T-helper 17 cell (primary cell): ENCODE measurements around the gene AKT2. TPM values are rescaled to one million over a fixed set of nuclear protein-coding genes. Genes with fewer than 3 reads are reported as not detected.

ENCODE experiments used
- ATAC-seq: fragments of 150-1000 bp; cut with Tn5 transposase; 2 replicates; pipeline ENCODE4 v1.10.0; 2021; ENCODE audit warnings: mild to moderate bottlenecking, moderate library complexity
- DNase-seq, 3 donors: peaks; one replicate each; pipeline versions ENCODE4 v3.0.0 to v3.0.0-alpha.2; 2020 to 2021
- H3K9me3 ChIP-seq: one replicate; pipeline ENCODE4 v1.7.0; 2013; ENCODE audit warnings: low read length, mild to moderate bottlenecking; ENCODE audit not compliant: control insufficient read depth, poor library complexity, severe bottlenecking
- H3K27ac Mint-ChIP-seq: one replicate; pipeline ENCODE4 v1.8.0; 2022; ENCODE audit warnings: mild to moderate bottlenecking, moderate library complexity, mixed read lengths
- H3K27me3 Mint-ChIP-seq: one replicate; pipeline ENCODE4 v1.8.0; 2022; ENCODE audit warnings: mixed read lengths
- H3K36me3 Mint-ChIP-seq: one replicate; pipeline ENCODE4 v1.8.0; 2022; ENCODE audit warnings: low read depth, mixed read lengths
- H3K4me1 Mint-ChIP-seq: one replicate; pipeline ENCODE4 v1.8.0; 2022; ENCODE audit warnings: mild to moderate bottlenecking, mixed read lengths
- H3K4me3 Mint-ChIP-seq: one replicate; pipeline ENCODE4 v1.8.0; 2022; ENCODE audit warnings: mild to moderate bottlenecking, moderate library complexity, mixed read lengths
- total RNA-seq, 4 donors: library from RNA in 2 of 4; stranded (reverse) in 2 of 4; gene quantifications; one replicate each; pipeline ENCODE4 v1.2.3 and lab custom pipeline; 2022 to 2026

The AKT2 gene
- total RNA-seq, 2 donors from 2014 or later: 168 to 187 TPM

GRCh38 chr19:40249201-40249600 is 35.9 kb downstream of the AKT2 start:
- Mint-ChIP-seq H3K36me3 (peaks cover 4% of the 10 kb centered on the region), H3K27ac (peak overlapping the region; percentile 45), H3K4me1 (peaks cover 24% of the 10 kb centered on the region), H3K27me3 (no peaks in the 10 kb centered on the region), H3K4me3 (no peak overlapping the region)
- no peaks in the 10 kb centered on the region for H3K9me3 ChIP-seq
- DNase-seq (no peak), ATAC-seq (no peak)

- Mint-ChIP-seq H3K4me3 (no peak overlapping the region), H3K27me3 (no peaks in the 10 kb centered on the region), H3K27ac (peak overlapping the region; percentile 88), H3K4me1 (peaks cover 22% of the 10 kb centered on the region), H3K36me3 (peaks cover 2% of the 10 kb centered on the region)
- H3K9me3 ChIP-seq: no peaks in the 10 kb centered on the region
- DNase-seq (no peak), ATAC-seq (no peak)
Measured at GRCh38 chr19:40247735-40248262, 37.3 kb downstream of the AKT2 start.

- ATAC-seq (no peak), DNase-seq (no peak)
- Mint-ChIP-seq H3K4me3 (no peak overlapping the region), H3K27ac (no peak overlapping the region), H3K4me1 (peaks cover 16% of the 10 kb centered on the region), H3K27me3 (no peaks in the 10 kb centered on the region), H3K36me3 (peaks cover 2% of the 10 kb centered on the region)
- H3K9me3 ChIP-seq: no peaks in the 10 kb centered on the region
Measured at GRCh38 chr19:40247178-40247577, 38.0 kb downstream of the AKT2 start.

- Mint-ChIP-seq H3K27me3 (no peaks in the 10 kb centered on the region), H3K4me3 (no peak overlapping the region), H3K27ac (no peak overlapping the region), H3K36me3 (peaks cover 4% of the 10 kb centered on the region), H3K4me1 (peaks cover 19% of the 10 kb centered on the region)
- no peaks in the 10 kb centered on the region for H3K9me3 ChIP-seq
- DNase-seq (no peak), ATAC-seq (no peak)
Measured at GRCh38 chr19:40246292-40247073, 38.7 kb downstream of the AKT2 start.

- Mint-ChIP-seq H3K27me3 (no peaks in the 10 kb centered on the region), H3K36me3 (peaks cover 4% of the 10 kb centered on the region), H3K4me3 (no peak overlapping the region), H3K4me1 (peaks cover 19% of the 10 kb centered on the region), H3K27ac (no peak overlapping the region)
- DNase-seq: no peak
- H3K9me3 ChIP-seq: no peaks in the 10 kb centered on the region
- no peak for ATAC-seq
Measured at GRCh38 chr19:40245506-40246128, 39.5 kb downstream of the AKT2 start.

- H3K9me3 ChIP-seq: no peaks in the 10 kb centered on the region
- peaks cover 17% of the 10 kb centered on the region for H3K4me1 Mint-ChIP-seq
- no peak for ATAC-seq
- no peaks in the 10 kb centered on the region for H3K27me3 Mint-ChIP-seq
- peaks cover 3% of the 10 kb centered on the region for H3K36me3 Mint-ChIP-seq
- H3K4me3 Mint-ChIP-seq: peak overlapping the region; percentile 12
- no peak for DNase-seq
- no peak overlapping the region for H3K27ac Mint-ChIP-seq
Measured at GRCh38 chr19:40244579-40245317, 40.4 kb downstream of the AKT2 start.

- Mint-ChIP-seq H3K27ac (peak overlapping the region; percentile 9), H3K4me1 (peaks cover 12% of the 10 kb centered on the region), H3K4me3 (no peak overlapping the region), H3K36me3 (peaks cover 3% of the 10 kb centered on the region), H3K27me3 (no peaks in the 10 kb centered on the region)
- ATAC-seq: no peak
- DNase-seq: no peak
- no peaks in the 10 kb centered on the region for H3K9me3 ChIP-seq
Measured at GRCh38 chr19:40243181-40243580, 42.0 kb downstream of the AKT2 start.

- ATAC-seq (no peak), DNase-seq (no peak)
- Mint-ChIP-seq H3K27me3 (no peaks in the 10 kb centered on the region), H3K4me3 (no peak overlapping the region), H3K36me3 (peaks cover 5% of the 10 kb centered on the region), H3K4me1 (peaks cover 13% of the 10 kb centered on the region), H3K27ac (peak overlapping the region; percentile 9)
- no peaks in the 10 kb centered on the region for H3K9me3 ChIP-seq
Measured at GRCh38 chr19:40242480-40242879, 42.7 kb downstream of the AKT2 start.

- no peaks in the 10 kb centered on the region for H3K9me3 ChIP-seq
- Mint-ChIP-seq H3K27ac (no peak overlapping the region), H3K36me3 (peaks cover 5% of the 10 kb centered on the region), H3K4me3 (no peak overlapping the region), H3K27me3 (no peaks in the 10 kb centered on the region), H3K4me1 (peaks cover 13% of the 10 kb centered on the region)
- ATAC-seq (no peak), DNase-seq (no peak)
Measured at GRCh38 chr19:40241809-40242384, 43.2 kb downstream of the AKT2 start.

GRCh38 chr19:40241125-40241808 is 43.9 kb downstream of the AKT2 start:
- H3K36me3 Mint-ChIP-seq: peaks cover 5% of the 10 kb centered on the region
- H3K27me3 Mint-ChIP-seq: no peaks in the 10 kb centered on the region
- H3K27ac Mint-ChIP-seq: no peak overlapping the region
- ATAC-seq: no peak
- H3K4me3 Mint-ChIP-seq: no peak overlapping the region
- H3K4me1 Mint-ChIP-seq: peaks cover 10% of the 10 kb centered on the region
- no peak for DNase-seq
- no peaks in the 10 kb centered on the region for H3K9me3 ChIP-seq

GRCh38 chr19:40240332-40240731 is 44.8 kb downstream of the AKT2 start:
- ATAC-seq: no peak
- H3K27ac Mint-ChIP-seq: no peak overlapping the region
- peaks cover 5% of the 10 kb centered on the region for H3K36me3 Mint-ChIP-seq
- no peaks in the 10 kb centered on the region for H3K9me3 ChIP-seq
- no peaks in the 10 kb centered on the region for H3K27me3 Mint-ChIP-seq
- peaks cover 10% of the 10 kb centered on the region for H3K4me1 Mint-ChIP-seq
- DNase-seq: no peak
- H3K4me3 Mint-ChIP-seq: no peak overlapping the region

- peaks cover 6% of the 10 kb centered on the region for H3K4me1 Mint-ChIP-seq
- H3K9me3 ChIP-seq: no peaks in the 10 kb centered on the region
- ATAC-seq (no peak), DNase-seq (no peak)
- H3K27ac Mint-ChIP-seq: no peak overlapping the region
- peaks cover 5% of the 10 kb centered on the region for H3K36me3 Mint-ChIP-seq
- H3K4me3 Mint-ChIP-seq: no peak overlapping the region
- no peaks in the 10 kb centered on the region for H3K27me3 Mint-ChIP-seq
Measured at GRCh38 chr19:40239415-40240226, 45.5 kb downstream of the AKT2 start.
